ENCODE results near the gene LHFPL4. TPM values are rescaled to one million over a fixed set of nuclear protein-coding genes. Genes with fewer than 3 reads are reported as not detected.

The LHFPL4 gene
- total RNA-seq, 1 experiment from 2014 or later, result 0.61 TPM

DNA sequence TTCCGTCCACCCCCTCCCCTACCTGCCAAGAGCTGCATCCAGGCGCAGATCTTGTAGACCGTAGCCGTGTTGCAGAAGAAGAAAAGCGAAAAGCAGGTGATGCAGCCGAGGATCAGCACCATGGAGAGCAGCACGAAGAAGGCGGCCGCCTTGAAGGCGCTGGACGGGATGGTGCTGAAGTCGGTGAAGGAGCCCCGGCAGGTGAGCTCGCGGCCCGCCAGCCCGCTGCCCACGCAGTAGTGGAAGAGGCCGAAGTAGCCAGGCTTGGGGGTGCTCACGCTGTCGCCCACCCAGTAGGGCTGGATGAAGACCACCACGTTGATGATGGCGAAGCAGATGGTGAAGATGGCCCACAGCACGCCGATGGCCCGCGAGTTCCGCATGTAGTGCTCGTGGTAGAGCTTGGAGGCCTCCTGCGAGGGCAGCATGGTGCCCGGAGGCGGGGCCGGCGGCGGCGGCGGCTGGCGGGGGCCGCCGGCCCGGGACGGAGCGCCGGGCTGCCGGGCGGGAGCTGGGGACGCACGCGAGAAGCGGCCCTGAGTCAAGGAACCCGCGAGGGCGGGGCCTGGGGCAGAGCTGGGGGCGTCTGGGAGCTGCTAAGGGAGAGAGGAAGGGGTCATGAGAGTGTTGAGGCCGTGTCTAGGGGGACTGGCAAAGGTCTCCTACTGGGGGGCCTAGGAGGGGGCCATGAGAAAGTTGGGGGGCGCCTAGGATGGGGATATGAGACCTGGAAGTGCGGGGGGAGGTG is 1.2 kb downstream of the LHFPL4 start:
- in situ Hi-C loops (cut with HindIII; ENCODE audit: low pct_unique_long_range_greater_than_20kb, low sequenced_read_pairs), result no loop called here
- DNase-seq (ENCODE audit: low read depth, low spot score), result peak; percentile 34

GRCh38 chr3:9550999-9551398 is 2.6 kb downstream of the LHFPL4 start:
- DNase-seq (ENCODE audit: low read depth, low spot score), result no peak
- in situ Hi-C loops (cut with HindIII; ENCODE audit: low pct_unique_long_range_greater_than_20kb, low sequenced_read_pairs), result no loop called here

- in situ Hi-C loops (cut with HindIII; ENCODE audit: low pct_unique_long_range_greater_than_20kb, low sequenced_read_pairs), result no loop called here
- DNase-seq (ENCODE audit: low read depth, low spot score), result no peak
Measured at GRCh38 chr3:9549600-9549999, 4.0 kb downstream of the LHFPL4 start.

DNA sequence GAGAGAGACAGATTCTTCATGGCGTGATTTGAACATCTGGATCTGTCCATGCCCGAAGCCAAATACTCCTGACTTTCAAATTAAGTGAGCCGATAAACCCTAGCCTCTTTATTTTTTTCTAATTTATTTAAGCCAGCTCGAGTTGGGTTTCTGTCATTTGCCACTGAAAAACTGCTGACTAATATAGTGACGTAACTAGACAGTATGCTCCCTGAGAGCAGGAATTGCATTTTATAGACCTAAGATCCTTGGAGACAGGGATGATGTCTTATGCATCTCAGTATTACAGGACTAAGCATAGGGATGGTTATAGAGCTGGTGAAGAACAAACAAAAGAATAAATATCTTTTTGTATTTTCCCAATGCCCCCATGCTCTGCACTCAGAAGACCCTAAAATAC is 4.6 kb downstream of the LHFPL4 start:
- no peak for DNase-seq (ENCODE audit: low read depth, low spot score)
- in situ Hi-C loops (cut with HindIII; ENCODE audit: low pct_unique_long_range_greater_than_20kb, low sequenced_read_pairs), result no loop called here

GRCh38 chr3:9542182-9542581 is 11.4 kb downstream of the LHFPL4 start:
- in situ Hi-C loops (cut with HindIII; ENCODE audit: low pct_unique_long_range_greater_than_20kb, low sequenced_read_pairs), result no loop called here
- DNase-seq (ENCODE audit: low read depth, low spot score), result no peak

GRCh38 chr3:9536212-9536611 is 17.4 kb downstream of the LHFPL4 start:
- no peak for DNase-seq (ENCODE audit: low read depth, low spot score)
- in situ Hi-C loops (cut with HindIII; ENCODE audit: low pct_unique_long_range_greater_than_20kb, low sequenced_read_pairs), result no loop called here

DNA sequence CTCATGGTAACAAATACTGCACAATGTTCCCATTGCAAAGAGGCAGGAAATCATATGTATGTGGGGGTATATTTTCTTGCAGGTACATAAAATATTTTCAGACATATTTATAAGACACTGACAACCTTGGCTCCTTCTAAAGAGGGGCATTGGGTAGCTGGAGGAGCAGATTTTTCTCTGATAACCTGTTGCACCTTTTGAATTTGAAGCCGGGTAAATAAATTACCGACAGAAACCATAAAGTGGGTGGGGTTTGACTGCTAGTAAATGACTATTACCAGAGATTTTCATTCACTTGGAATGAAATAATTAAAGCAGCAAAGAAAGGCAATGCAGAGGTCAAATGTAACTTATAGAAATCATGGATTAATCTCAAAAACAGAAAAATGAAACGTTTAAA is 19.2 kb downstream of the LHFPL4 start:
- no peak for DNase-seq (ENCODE audit: low read depth, low spot score)
- in situ Hi-C loops (cut with HindIII; ENCODE audit: low pct_unique_long_range_greater_than_20kb, low sequenced_read_pairs), result no loop called here

DNA sequence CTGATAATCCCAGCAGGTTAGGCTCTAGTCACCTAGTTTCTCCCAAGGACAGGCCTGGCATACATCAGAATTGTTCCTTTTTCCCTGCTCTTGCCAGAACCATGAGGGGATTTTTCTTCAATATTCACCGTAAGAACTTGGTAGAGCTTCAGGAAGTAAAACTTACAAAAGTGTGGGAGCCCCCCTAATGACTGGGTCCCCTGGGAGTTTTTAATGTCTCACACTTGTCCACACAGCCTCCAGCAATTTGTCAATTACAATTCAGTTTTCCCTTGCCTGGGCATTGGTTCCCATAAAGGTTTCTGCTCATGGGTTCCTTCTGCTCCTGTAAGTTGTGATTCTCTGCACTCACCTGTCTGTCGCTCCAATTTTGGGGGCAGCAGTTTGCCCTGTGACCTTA is 28.5 kb downstream of the LHFPL4 start:
- in situ Hi-C loops (cut with HindIII; ENCODE audit: low pct_unique_long_range_greater_than_20kb, low sequenced_read_pairs), result no loop called here
- DNase-seq (ENCODE audit: low read depth, low spot score), result no peak

DNA sequence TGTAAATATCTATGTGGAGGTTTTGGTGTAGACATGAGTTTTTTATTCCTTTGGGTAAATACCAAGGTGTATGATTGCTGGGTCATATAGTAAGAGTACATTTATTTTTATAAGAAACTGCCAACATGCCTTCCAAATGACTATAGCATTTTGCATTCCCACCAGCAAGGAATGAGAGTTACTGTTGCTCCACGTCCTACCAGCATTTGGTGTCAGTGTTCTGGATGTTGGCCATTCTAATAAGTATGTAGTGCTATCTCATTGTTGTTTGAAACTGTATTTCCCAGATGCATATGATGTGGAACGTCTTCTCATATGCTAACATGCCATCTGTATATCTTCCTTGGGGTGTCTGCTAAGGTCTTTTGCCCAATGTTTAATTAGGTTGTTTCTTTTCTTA is 38.7 kb downstream of the LHFPL4 start:
- DNase-seq (ENCODE audit: low read depth, low spot score), result no peak
- in situ Hi-C loops (cut with HindIII; ENCODE audit: low pct_unique_long_range_greater_than_20kb, low sequenced_read_pairs), result no loop called here

DNA sequence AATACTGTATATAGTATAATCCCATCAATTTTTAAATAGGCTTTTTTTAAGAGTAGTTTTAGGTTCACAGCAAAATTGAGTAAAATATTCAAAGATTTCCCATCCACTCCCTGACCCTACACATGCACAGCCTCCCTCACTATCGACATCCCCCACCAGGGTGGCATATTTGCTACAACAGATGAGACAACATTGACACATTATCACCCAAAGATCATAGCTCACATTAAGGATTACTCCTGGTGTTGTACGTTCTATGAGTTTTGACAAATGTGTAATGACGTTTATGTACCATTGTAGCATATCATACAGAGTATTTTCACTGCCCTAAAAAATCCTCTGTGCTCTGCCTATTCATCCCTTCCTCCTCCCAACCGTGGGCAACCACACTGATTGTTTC is 39.3 kb downstream of the LHFPL4 start:
- in situ Hi-C loops (cut with HindIII; ENCODE audit: low pct_unique_long_range_greater_than_20kb, low sequenced_read_pairs), result no loop called here
- DNase-seq (ENCODE audit: low read depth, low spot score), result no peak

DNA sequence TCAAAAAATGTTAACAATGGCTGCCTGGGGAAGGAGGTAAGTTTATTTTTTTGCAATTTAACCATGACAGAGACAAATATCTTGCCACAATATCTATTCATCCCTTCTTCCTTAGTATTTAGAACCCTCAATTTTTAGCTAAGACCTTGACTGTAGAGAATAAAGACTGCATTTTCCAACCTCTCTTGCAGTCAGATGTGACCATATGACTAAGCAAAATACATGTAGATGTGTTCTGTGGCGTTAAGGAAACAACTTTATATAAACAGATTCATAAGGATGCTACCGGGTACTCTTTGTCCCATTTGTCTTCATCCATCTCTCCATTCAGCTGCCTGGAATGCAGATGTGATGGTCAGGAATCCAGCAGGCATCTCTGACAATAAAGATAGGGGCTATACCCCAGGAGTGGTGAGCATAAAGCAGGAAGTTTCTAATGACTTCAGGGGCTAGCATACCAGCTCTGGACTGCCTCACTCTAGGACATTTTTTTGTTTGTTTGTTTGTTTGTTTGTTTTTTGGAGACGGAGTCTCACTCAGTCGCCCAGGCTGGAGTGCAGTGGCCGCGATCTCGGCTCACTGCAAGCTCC is 41.1 kb downstream of the LHFPL4 start:
- DNase-seq (ENCODE audit: low read depth, low spot score), result peak; percentile 21
- in situ Hi-C loops (cut with HindIII; ENCODE audit: low pct_unique_long_range_greater_than_20kb, low sequenced_read_pairs), result no loop called here

- in situ Hi-C loops (cut with HindIII; ENCODE audit: low pct_unique_long_range_greater_than_20kb, low sequenced_read_pairs), result no loop called here
- DNase-seq (ENCODE audit: low read depth, low spot score), result no peak
Measured at GRCh38 chr3:9508781-9509180, 44.8 kb downstream of the LHFPL4 start.

GRCh38 chr3:9507586-9508578 is 45.7 kb downstream of the LHFPL4 start:
- in situ Hi-C loops (cut with HindIII; ENCODE audit: low pct_unique_long_range_greater_than_20kb, low sequenced_read_pairs), result no loop called here
- DNase-seq (ENCODE audit: low read depth, low spot score), result no peak

- peak; percentile 79 for DNase-seq (ENCODE audit: low read depth, low spot score)
- in situ Hi-C loops (cut with HindIII; ENCODE audit: low pct_unique_long_range_greater_than_20kb, low sequenced_read_pairs), result no loop called here
Measured at GRCh38 chr3:9503283-9503682, 50.3 kb downstream of the LHFPL4 start.

DNA sequence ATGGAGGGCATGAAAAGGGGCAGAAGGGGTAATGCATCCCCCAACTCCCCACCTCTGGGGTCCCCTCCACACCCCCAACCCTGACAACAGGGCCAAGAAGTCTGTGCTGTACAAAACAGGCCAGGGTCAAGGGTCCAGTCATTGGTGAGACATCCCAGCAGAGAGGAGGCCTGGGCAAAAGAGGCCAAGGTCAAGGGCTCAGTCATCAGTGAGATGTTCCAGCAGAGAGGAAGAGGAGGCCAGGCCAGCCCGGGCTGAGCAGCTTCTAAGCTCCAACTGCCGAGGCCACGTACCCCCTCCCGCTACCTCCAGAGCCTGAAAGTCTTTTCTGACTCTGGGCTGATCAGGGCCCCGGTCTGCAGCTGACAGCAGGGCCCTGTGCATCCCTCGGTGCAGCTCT is 52.4 kb downstream of the LHFPL4 start:
- in situ Hi-C loops (cut with HindIII; ENCODE audit: low pct_unique_long_range_greater_than_20kb, low sequenced_read_pairs), result no loop called here
- no peak for DNase-seq (ENCODE audit: low read depth, low spot score)

- in situ Hi-C loops (cut with HindIII; ENCODE audit: low pct_unique_long_range_greater_than_20kb, low sequenced_read_pairs), result no loop called here
- DNase-seq (ENCODE audit: low read depth, low spot score), result peak; percentile 69
Measured at GRCh38 chr3:9500108-9501050, 53.2 kb downstream of the LHFPL4 start.

- DNase-seq (ENCODE audit: low read depth, low spot score), result no peak
- in situ Hi-C loops (cut with HindIII; ENCODE audit: low pct_unique_long_range_greater_than_20kb, low sequenced_read_pairs), result loop anchor here (25.0 kb wide), 1 partner anchor 163 kb away; no protein-coding TSS in a partner anchor
Measured at GRCh38 chr3:9499455-9500107, 54.0 kb downstream of the LHFPL4 start.

All from SK-MEL-5 (cell line).